ENCODE measurements around the gene C14orf93. TPM values are rescaled to one million over a fixed set of nuclear protein-coding genes. Genes with fewer than 3 reads are reported as not detected.

C14orf93 gene
- total RNA-seq, 3 donors from 2014 or later, result 11.0 to 16.3 (median 11.8) TPM

- no peak for DNase-seq
- Histone ChIP-seq H3K4me1 (ENCODE audit: low read depth) (peaks cover 12% of the 10 kb centered on the region), H3K9me3 (no peaks in the 10 kb centered on the region), H3K36me3 (ENCODE audit: low read depth) (no peaks in the 10 kb centered on the region), H3K4me3 (no peak overlapping the region)
- intact Hi-C loops (cut with DNase I, micrococcal nuclease), result no loop called here
- ATAC-seq, result no peak
- TF ChIP-seq CTCF (IDR thresholded peaks at IDR 0.05), result no peak
Observed at GRCh38 chr14:23052671-23053070, 42.7 kb upstream of the C14orf93 start.

GRCh38 chr14:23052182-23052623, 42.3 kb upstream of the C14orf93 start:
- peaks cover 12% of the 10 kb centered on the region for H3K4me1 ChIP-seq (ENCODE audit: low read depth)
- intact Hi-C loops (cut with DNase I, micrococcal nuclease), result no loop called here
- no peaks in the 10 kb centered on the region for H3K36me3 ChIP-seq (ENCODE audit: low read depth)
- no peak for DNase-seq
- TF ChIP-seq CTCF (IDR thresholded peaks at IDR 0.05), result no peak
- no peak for ATAC-seq
- H3K9me3 ChIP-seq, result no peaks in the 10 kb centered on the region
- no peak overlapping the region for H3K4me3 ChIP-seq

GRCh38 chr14:23051141-23052057, 41.5 kb upstream of the C14orf93 start:
- ATAC-seq (no peak), DNase-seq (no peak)
- H3K9me3 ChIP-seq, result no peaks in the 10 kb centered on the region
- TF ChIP-seq CTCF (IDR thresholded peaks at IDR 0.05), result no peak
- intact Hi-C loops (cut with DNase I, micrococcal nuclease), result no loop called here
- no peak overlapping the region for H3K4me3 ChIP-seq
- no peaks in the 10 kb centered on the region for H3K36me3 ChIP-seq (ENCODE audit: low read depth)
- peaks cover 6% of the 10 kb centered on the region for H3K4me1 ChIP-seq (ENCODE audit: low read depth)

- intact Hi-C loops (cut with DNase I, micrococcal nuclease), result no loop called here
- no peak overlapping the region for H3K4me3 ChIP-seq
- no peak for DNase-seq
- ATAC-seq, result no peak
- no peaks in the 10 kb centered on the region for H3K9me3 ChIP-seq
- H3K4me1 ChIP-seq (ENCODE audit: low read depth), result no peaks in the 10 kb centered on the region
- H3K36me3 ChIP-seq (ENCODE audit: low read depth), result no peaks in the 10 kb centered on the region
- TF ChIP-seq CTCF (IDR thresholded peaks at IDR 0.05), result no peak
Observed at GRCh38 chr14:23049011-23049410, 39.1 kb upstream of the C14orf93 start.

- no peaks in the 10 kb centered on the region for H3K9me3 ChIP-seq
- no peaks in the 10 kb centered on the region for H3K36me3 ChIP-seq (ENCODE audit: low read depth)
- ATAC-seq (no peak), DNase-seq (no peak)
- intact Hi-C loops (cut with DNase I, micrococcal nuclease), result no loop called here
- TF ChIP-seq CTCF (IDR thresholded peaks at IDR 0.05), result no peak
- H3K4me1 ChIP-seq (ENCODE audit: low read depth), result no peaks in the 10 kb centered on the region
- no peak overlapping the region for H3K4me3 ChIP-seq
Observed at GRCh38 chr14:23047751-23048693, 38.1 kb upstream of the C14orf93 start.

Measured in mucosa of descending colon (tissue), 3 donors.